HG03066 (cell line): Measurements from ENCODE around the gene GALK2.
"Not testable (repeated sequence)": the region's sequence is repeated elsewhere in the genome, so short reads cannot be mapped to it uniquely, and the experiment has no call there.

ENCODE experiments used
- ATAC-seq: cut with Tn5 transposase; IDR thresholded peaks from one replicate; pipeline ENCODE4 v1.9.1; 2021; ENCODE audit warnings: low read depth; ENCODE audit not compliant: unreplicated experiment

Gene GALK2

DNA sequence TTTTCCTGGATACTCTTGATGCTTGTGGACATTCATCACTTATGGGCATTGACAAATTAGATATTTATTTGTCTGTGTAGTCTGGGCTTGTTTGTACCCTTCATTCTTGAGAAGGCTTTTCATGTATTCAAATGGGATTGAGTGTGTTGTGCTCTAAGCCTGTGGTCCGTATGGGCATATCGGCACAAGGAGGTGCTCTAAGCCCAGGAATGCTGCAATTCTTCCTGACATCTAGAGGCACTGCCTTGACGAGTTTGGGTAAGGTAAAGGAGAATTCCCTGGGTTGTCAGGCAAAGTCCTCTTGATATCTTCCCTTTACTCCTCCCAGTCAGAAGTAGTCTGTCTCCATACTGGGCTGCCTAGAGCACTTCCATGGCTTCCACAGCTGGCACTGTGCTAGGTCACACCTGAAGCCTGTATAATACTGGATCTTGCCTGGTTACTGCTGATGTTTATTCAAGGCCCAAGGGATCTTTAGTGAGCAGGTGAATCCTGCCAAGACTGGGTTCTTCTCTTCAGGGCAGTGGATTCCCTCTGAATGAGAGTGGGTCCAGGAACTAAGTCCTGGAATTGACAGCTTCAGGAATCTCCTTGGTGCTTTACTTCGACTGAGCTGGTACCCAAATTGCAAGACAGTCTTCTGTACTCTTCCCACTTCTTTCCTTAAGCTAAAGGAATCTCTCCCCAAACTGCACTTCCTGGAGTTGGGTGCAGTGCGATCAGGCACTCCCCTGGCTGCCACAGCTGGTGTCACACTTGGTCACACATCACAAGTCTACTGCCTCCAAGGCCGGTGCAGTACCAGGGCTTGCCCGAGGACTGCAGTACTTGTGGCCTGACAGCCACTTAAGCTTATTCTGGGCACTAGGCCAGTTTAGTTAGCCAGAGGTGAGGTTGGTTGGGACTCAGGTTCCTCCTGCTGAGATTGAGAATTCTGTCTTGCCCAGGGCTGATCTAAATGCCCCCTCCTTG is 46.0 kb downstream of the GALK2 start:
- ATAC-seq, result peak; percentile 99

GRCh38 chr15:49223536-49224274 is 53.7 kb downstream of the GALK2 start:
- ATAC-seq, result no peak

DNA sequence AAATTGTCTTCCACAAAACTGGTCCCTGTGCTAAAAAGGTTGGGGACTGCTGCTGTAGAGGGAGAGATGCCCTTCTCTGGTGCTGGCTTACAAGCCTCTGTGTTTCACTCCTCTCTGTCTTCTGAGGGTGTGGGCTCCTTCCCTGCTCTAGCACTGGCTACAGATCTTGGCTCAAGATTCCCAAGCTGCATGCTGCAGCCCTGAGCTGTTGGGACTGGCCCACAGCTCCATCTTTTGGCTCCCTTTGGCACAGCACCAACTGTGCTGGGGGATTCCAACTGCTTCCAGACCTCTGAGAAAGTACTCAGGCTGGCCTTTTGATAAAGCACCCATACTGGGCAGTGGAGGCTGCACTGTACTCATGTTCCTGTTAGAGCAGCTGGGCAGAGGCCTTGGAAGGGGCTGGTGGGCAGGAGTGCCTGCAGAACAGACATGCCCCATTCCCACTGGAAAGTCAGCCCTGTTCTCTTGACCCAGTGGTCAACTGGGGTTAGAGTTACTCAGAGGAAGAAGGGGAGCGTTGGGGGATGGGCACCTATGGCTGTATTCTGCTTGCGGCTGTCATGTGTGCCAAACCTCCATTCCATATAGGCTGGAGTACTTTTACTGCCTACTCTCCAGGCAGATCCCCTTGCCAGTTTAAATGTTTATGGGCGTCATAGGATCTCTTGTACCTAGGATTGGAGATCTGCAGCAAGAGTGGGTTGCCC is 55.7 kb downstream of the GALK2 start:
- ATAC-seq, result no peak

GRCh38 chr15:49227602-49228001 is 57.6 kb downstream of the GALK2 start:
- ATAC-seq, result no peak

GRCh38 chr15:49229922-49230321 is 59.9 kb downstream of the GALK2 start:
- ATAC-seq, result no peak

DNA sequence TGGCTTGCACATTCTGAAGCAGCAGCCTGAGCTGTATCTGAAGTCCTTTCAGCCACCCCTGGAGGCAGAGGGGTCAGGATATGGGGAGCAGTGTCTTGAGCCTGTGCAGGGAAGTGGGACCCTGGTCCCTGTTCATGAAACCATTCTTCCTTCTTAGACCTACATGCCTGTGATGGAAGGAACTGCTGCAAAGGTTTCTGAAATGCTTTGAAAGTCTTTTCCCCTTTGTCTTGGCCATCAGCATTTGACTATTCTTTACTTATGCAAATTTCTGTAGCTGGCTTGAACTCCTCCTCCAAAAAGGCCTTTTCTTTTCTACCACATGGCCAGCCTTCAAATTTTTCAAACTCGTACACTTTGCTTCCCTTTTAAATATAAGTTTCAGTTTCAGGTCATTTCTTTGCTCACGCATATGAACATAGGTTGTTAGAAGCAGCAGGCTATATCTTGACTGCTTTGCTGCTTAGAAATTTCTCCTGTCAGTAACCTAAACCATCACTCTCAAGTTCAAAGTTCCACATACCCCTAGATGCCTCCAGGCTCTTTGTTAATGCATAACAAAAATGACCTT is 62.3 kb downstream of the GALK2 start:
- ATAC-seq, result no peak

DNA sequence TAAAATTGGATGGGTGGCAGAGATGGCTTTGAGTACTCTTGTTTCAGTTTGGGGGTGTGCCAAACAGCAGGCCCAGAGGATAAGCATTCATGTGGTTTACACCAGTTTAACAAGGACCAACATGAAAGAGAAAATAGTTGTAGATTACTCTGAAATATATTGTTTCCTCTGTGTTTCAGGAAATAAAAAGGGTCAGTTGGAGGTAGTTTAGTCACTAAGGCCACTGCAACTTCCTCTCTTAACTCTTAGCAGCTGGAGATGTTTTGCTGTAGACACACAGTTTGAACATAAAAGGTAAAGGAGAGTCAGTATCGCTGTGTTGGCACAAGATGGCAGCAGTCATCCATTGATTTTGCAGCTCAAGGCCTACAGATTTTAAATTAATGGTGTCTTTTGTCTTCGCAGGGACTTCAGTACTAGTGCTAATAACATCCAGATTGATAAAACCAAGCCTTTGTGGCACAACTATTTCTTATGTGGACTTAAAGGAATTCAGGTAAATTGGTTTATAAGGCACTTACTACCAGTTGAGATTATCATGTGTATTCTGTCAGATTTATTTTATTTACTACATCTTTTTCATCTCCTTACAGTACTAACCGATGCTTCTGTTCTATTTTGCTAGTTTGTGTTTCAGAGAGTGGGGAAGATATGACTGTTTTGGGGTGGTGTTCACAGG is 65.5 kb downstream of the GALK2 start:
- peak; percentile 60 for ATAC-seq

- no peak for ATAC-seq
Measured at GRCh38 chr15:49236869-49237268, 66.8 kb downstream of the GALK2 start.

DNA sequence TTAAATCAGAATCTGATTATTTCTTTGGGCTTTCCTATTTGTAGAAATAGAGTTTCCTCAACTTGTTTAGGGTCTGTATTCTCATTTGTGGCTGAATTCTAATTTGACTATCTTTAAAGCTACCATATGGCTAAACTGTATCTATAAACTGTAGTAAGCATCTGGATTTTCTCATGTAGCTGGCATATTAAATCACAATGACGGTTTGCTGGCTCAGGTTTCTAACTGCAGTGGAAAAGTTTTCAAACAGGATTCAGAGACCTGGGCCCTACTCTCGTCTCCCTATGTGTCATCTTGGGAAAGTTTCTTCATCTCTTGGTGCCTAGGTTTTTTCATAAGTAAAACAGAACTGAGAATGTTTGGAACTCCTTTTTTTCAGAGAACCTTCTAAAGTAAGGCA is 68.3 kb downstream of the GALK2 start:
- no peak for ATAC-seq

DNA sequence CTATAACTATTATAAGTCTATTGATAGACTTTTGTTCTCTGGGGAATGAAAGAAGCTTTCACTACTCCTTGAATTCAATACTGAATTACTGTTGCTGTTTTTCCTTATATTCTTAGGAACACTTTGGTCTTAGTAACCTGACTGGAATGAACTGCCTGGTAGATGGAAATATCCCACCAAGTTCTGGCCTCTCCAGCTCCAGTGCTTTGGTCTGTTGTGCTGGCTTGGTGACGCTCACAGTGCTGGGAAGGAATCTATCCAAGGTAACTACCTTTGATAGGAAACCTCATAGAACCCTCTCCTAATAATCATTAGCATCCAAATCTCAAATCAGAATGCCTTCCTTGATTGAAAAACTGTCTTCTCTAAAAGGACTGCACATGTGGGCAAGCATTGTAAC is 69.1 kb downstream of the GALK2 start:
- no peak for ATAC-seq

DNA sequence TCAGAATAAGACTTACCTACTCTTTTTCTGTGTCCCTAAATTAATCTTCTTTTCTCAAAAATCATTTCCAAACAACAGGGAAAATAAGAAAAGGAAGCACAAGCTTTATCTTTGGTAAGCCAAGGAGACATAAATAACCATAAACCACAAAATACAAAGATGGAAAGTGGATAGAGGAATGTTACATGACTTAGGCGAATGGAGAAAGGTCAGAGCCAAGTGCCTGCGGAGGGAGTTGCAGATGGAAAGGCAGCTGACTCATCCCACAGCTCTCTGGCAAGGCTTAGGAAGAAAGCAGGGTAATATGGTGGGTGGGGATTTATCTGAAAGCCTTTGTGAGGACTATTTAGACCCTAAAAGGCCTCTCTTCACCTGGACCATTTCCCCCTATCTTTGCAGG is 72.8 kb downstream of the GALK2 start:
- ATAC-seq, result no peak

DNA sequence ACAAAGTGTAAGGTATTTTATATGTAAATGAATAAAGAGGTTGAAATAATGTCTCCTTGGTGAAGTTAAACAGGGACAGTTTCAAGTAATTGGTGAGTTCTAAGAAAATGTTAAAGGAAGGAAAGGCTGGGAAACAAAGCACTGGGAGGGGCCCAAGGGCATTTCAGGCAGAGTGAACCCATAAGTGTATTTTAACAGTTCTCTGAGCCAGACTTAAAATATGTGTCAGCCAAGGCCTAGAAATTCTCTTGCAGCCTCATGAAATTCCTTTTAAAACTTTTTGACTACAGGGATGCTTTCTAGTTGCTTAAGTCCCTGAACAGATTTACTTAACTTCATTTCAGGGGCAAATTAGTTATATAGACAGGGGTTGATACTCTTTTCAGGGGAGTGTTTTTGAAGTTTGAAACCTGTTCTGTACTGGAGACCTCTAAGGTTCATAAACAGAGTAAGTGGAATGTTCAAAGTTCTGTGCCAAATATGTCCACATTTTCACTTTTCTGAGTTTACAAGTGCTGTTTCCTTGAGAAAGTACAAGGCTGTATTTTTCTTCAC is 77.6 kb downstream of the GALK2 start:
- ATAC-seq, result no peak

- no peak for ATAC-seq
Measured at GRCh38 chr15:49248291-49248690, 78.2 kb downstream of the GALK2 start.

DNA sequence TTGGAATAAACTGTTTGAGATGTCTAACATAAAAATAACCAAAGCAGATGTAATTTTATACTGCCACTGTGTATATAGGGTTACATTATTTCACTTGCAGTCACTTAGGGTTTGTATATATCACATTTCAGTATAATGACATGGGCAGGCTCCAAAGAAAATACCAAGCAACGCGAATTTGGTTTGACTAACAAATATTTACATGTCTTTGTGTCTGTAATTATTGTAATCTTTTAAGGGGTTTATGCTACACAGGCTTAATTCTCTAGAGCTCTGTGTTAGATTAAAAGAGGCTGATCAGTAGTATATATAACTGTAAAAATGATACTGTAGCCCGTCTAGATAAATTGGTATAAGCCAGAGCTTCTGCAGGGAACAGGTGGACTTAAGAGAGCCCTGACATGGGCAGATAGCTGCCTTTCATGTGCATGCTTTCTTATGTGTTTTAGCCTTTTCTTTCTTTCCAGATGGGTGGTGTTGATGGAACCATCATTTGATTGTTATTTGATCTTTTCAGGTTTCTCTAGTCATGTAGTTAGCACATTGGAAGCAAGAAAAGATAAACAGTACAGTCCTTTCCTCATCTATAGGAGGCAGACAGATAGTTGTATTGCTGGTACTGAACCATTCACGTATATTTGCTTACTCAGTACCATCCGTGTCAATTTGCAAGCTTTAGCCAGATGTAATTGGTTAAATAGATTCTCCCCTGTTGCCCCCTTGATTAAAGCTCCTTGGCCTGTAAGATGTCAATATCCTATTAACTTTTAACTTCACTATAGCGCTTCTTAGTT is 86.1 kb downstream of the GALK2 start:
- no peak for ATAC-seq

GRCh38 chr15:49265117-49265516 is 95.1 kb downstream of the GALK2 start:
- not testable (repeated sequence) for ATAC-seq

DNA sequence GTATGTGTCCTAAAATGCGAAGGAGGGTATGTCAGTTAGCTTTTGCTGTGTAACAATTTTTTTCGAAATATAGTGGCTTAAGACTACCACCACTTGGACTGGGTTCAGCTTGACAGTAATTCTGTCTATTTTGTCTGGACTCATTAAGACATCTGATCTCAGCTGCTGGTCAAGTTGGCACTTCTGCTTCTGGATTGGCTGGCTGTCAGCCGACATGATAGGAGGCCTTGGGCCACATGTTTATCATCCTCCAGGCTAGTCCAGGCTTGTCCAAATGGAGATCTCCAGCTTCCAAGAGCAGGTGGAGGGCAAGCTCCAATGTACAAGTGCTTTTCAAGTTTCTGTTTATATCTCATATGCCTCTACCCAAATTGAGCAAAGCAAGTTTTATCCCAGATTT is 95.9 kb downstream of the GALK2 start:
- no peak for ATAC-seq

GRCh38 chr15:49270541-49271421 is 100.7 kb downstream of the GALK2 start:
- no peak for ATAC-seq

DNA sequence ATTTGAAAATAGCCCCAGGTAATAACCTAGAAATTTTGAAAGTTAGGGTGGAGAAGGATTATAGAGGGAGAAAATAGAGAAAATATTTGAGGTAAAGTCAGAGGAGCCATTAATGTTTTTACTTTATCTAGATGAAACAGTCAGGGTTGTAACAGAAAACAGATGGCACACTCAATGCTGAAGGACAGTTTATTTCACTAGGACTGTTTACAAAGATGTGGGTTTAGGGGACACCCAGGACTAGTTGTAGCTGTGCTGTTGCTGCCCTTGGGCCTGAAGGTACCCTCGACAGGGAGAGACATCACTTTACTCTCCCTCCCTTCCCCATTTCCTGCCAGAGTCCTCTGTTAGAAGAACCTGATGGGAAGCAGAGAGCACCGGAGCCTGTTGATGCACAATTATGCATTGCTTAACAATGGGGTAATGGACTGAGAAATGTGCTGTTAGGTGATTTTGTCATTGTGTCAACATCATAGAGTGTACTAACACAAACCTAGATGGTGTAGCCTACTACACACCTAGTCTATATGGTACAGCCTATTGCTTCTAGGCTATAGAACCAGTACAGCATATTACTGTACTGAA is 103.8 kb downstream of the GALK2 start:
- ATAC-seq, result no peak
